Measurements from ENCODE around the gene EIF5A2.
"Not testable (repeated sequence)": the region's sequence is repeated elsewhere in the genome, so short reads cannot be mapped to it uniquely, and the experiment has no call there.

The EIF5A2 gene

GRCh38 chr3:170908235-170909116 lies at the start of gene EIF5A2:
TSS of gene EIF5A2 (minus strand) at chr3:170908637. CDS start at chr3:170907806, 831 bp downstream.
- DNase-seq (ENCODE audit: low read depth, low spot score), result peak; percentile 94
- 0 out of 2 replicates have a peak, but pooled peaks cover 3% of the 10 kb centered on the region for H3K9me3 ChIP-seq (ENCODE audit: low read depth, low read length)
- H3K9ac ChIP-seq (ENCODE audit: insufficient read length), result peak within 1 kb of the TSS; percentile 78
- no peak for TF ChIP-seq EZH2 (IDR thresholded peaks at IDR 0.05)
- peak; percentile 86 for TF ChIP-seq POLR2AphosphoS5 (IDR thresholded peaks at IDR 0.05; ENCODE audit: borderline replicate concordance, low read depth, low read length)
- no peak for TF ChIP-seq FOXP2 (optimal IDR thresholded peaks at IDR 0.05; ENCODE audit: control extremely low read depth, extremely low read length, insufficient read depth)
- H3K4me3 ChIP-seq, result peak within 1 kb of the TSS; percentile 91
- peaks cover 4% of the 10 kb centered on the region; the same call in 1 of the 2 replicates for H3K36me3 ChIP-seq (ENCODE audit: insufficient read depth, low read length)
- H3K27ac ChIP-seq, result no peak within 1 kb of the TSS

- no peaks in the 10 kb centered on the region for H3K9me3 ChIP-seq (ENCODE audit: low read depth, low read length)
- no peaks in the 10 kb centered on the region for H3K36me3 ChIP-seq (ENCODE audit: insufficient read depth, low read length)
- DNase-seq (ENCODE audit: low read depth, low spot score), result no peak
- no peak overlapping the region for H3K27ac ChIP-seq
- TF ChIP-seq POLR2AphosphoS5 (IDR thresholded peaks at IDR 0.05; ENCODE audit: borderline replicate concordance, low read depth, low read length) (no peak), FOXP2 (optimal IDR thresholded peaks at IDR 0.05; ENCODE audit: control extremely low read depth, extremely low read length, insufficient read depth) (no peak), EZH2 (IDR thresholded peaks at IDR 0.05) (no peak)
- H3K4me3 ChIP-seq, result no peak overlapping the region
- H3K9ac ChIP-seq (ENCODE audit: insufficient read length), result no peak overlapping the region
These were observed 48.2 kb upstream of the EIF5A2 start for GRCh38 chr3:170956647-170957046.

- Histone ChIP-seq H3K27ac (no peak overlapping the region), H3K9ac (ENCODE audit: insufficient read length) (no peak overlapping the region), H3K4me3 (no peak overlapping the region), H3K9me3 (ENCODE audit: low read depth, low read length) (no peaks in the 10 kb centered on the region), H3K36me3 (ENCODE audit: insufficient read depth, low read length) (no peaks in the 10 kb centered on the region)
- TF ChIP-seq EZH2 (IDR thresholded peaks at IDR 0.05) (no peak), POLR2AphosphoS5 (IDR thresholded peaks at IDR 0.05; ENCODE audit: borderline replicate concordance, low read depth, low read length) (no peak), FOXP2 (optimal IDR thresholded peaks at IDR 0.05; ENCODE audit: control extremely low read depth, extremely low read length, insufficient read depth) (no peak)
- DNase-seq (ENCODE audit: low read depth, low spot score), result no peak
These were observed 45.3 kb upstream of the EIF5A2 start for GRCh38 chr3:170953736-170954135.

- Histone ChIP-seq H3K9ac (ENCODE audit: insufficient read length) (no peak overlapping the region), H3K4me3 (no peak overlapping the region), H3K9me3 (ENCODE audit: low read depth, low read length) (no peaks in the 10 kb centered on the region), H3K36me3 (ENCODE audit: insufficient read depth, low read length) (no peaks in the 10 kb centered on the region), H3K27ac (no peak overlapping the region)
- no peak for TF ChIP-seq EZH2 (IDR thresholded peaks at IDR 0.05)
- no peak for TF ChIP-seq POLR2AphosphoS5 (IDR thresholded peaks at IDR 0.05; ENCODE audit: borderline replicate concordance, low read depth, low read length)
- no peak for TF ChIP-seq FOXP2 (optimal IDR thresholded peaks at IDR 0.05; ENCODE audit: control extremely low read depth, extremely low read length, insufficient read depth)
- DNase-seq (ENCODE audit: low read depth, low spot score), result no peak
These were observed 44.8 kb upstream of the EIF5A2 start for GRCh38 chr3:170953229-170953628.

- H3K27ac ChIP-seq, result no peak overlapping the region
- TF ChIP-seq POLR2AphosphoS5 (IDR thresholded peaks at IDR 0.05; ENCODE audit: borderline replicate concordance, low read depth, low read length) (no peak), FOXP2 (optimal IDR thresholded peaks at IDR 0.05; ENCODE audit: control extremely low read depth, extremely low read length, insufficient read depth) (no peak), EZH2 (IDR thresholded peaks at IDR 0.05) (no peak)
- no peak for DNase-seq (ENCODE audit: low read depth, low spot score)
- H3K9ac ChIP-seq (ENCODE audit: insufficient read length), result no peak overlapping the region
- no peaks in the 10 kb centered on the region for H3K9me3 ChIP-seq (ENCODE audit: low read depth, low read length)
- no peak overlapping the region for H3K4me3 ChIP-seq
- H3K36me3 ChIP-seq (ENCODE audit: insufficient read depth, low read length), result no peaks in the 10 kb centered on the region
These were observed 40.8 kb upstream of the EIF5A2 start for GRCh38 chr3:170949211-170949610.

- Histone ChIP-seq H3K9ac (ENCODE audit: insufficient read length) (no peak overlapping the region), H3K4me3 (no peak overlapping the region), H3K36me3 (ENCODE audit: insufficient read depth, low read length) (no peaks in the 10 kb centered on the region), H3K9me3 (ENCODE audit: low read depth, low read length) (no peaks in the 10 kb centered on the region), H3K27ac (no peak overlapping the region)
- TF ChIP-seq POLR2AphosphoS5 (IDR thresholded peaks at IDR 0.05; ENCODE audit: borderline replicate concordance, low read depth, low read length) (no peak), EZH2 (IDR thresholded peaks at IDR 0.05) (no peak), FOXP2 (optimal IDR thresholded peaks at IDR 0.05; ENCODE audit: control extremely low read depth, extremely low read length, insufficient read depth) (no peak)
- DNase-seq (ENCODE audit: low read depth, low spot score), result no peak
These were observed 38.8 kb upstream of the EIF5A2 start for GRCh38 chr3:170947018-170947769.

GRCh38 chr3:170942011-170942410 lies 33.6 kb upstream of the EIF5A2 start:
- H3K27ac ChIP-seq, result no peak overlapping the region
- H3K36me3 ChIP-seq (ENCODE audit: insufficient read depth, low read length), result no peaks in the 10 kb centered on the region
- no peak for DNase-seq (ENCODE audit: low read depth, low spot score)
- H3K9ac ChIP-seq (ENCODE audit: insufficient read length), result no peak overlapping the region
- H3K9me3 ChIP-seq (ENCODE audit: low read depth, low read length), result no peaks in the 10 kb centered on the region
- no peak overlapping the region for H3K4me3 ChIP-seq
- no peak for TF ChIP-seq POLR2AphosphoS5 (IDR thresholded peaks at IDR 0.05; ENCODE audit: borderline replicate concordance, low read depth, low read length)
- TF ChIP-seq EZH2 (IDR thresholded peaks at IDR 0.05), result no peak
- TF ChIP-seq FOXP2 (optimal IDR thresholded peaks at IDR 0.05; ENCODE audit: control extremely low read depth, extremely low read length, insufficient read depth), result no peak

- no peak overlapping the region for H3K4me3 ChIP-seq
- no peak overlapping the region for H3K27ac ChIP-seq
- no peak for DNase-seq (ENCODE audit: low read depth, low spot score)
- no peak overlapping the region for H3K9ac ChIP-seq (ENCODE audit: insufficient read length)
- TF ChIP-seq FOXP2 (optimal IDR thresholded peaks at IDR 0.05; ENCODE audit: control extremely low read depth, extremely low read length, insufficient read depth) (no peak), POLR2AphosphoS5 (IDR thresholded peaks at IDR 0.05; ENCODE audit: borderline replicate concordance, low read depth, low read length) (no peak), EZH2 (IDR thresholded peaks at IDR 0.05) (no peak)
- no peaks in the 10 kb centered on the region for H3K9me3 ChIP-seq (ENCODE audit: low read depth, low read length)
- no peaks in the 10 kb centered on the region for H3K36me3 ChIP-seq (ENCODE audit: insufficient read depth, low read length)
These were observed 33.1 kb upstream of the EIF5A2 start for GRCh38 chr3:170941551-170941950.

- not testable (repeated sequence) for H3K9me3 ChIP-seq (ENCODE audit: low read depth, low read length); H3K4me3 ChIP-seq; DNase-seq (ENCODE audit: low read depth, low spot score); H3K36me3 ChIP-seq (ENCODE audit: insufficient read depth, low read length); H3K9ac ChIP-seq (ENCODE audit: insufficient read length); H3K27ac ChIP-seq
These were observed 24.6 kb upstream of the EIF5A2 start for GRCh38 chr3:170933039-170933438.

GRCh38 chr3:170923553-170923952 lies 15.1 kb upstream of the EIF5A2 start:
- not testable (repeated sequence) for DNase-seq (ENCODE audit: low read depth, low spot score); H3K9me3 ChIP-seq (ENCODE audit: low read depth, low read length); H3K4me3 ChIP-seq; H3K9ac ChIP-seq (ENCODE audit: insufficient read length); H3K36me3 ChIP-seq (ENCODE audit: insufficient read depth, low read length); H3K27ac ChIP-seq
